B cell (primary cell): ENCODE data around the gene LRRC4C. TPM values are rescaled to one million over a fixed set of nuclear protein-coding genes. Genes with fewer than 3 reads are reported as not detected.

Experiments used
- ATAC-seq: fragments of 200-7000 bp; cut with Tn5 transposase; one replicate; pipeline ENCODE4 v1.10.0; 2021; ENCODE audit warnings: low read depth, mild to moderate bottlenecking, moderate number of reproducible peaks, moderate library complexity
- CTCF ChIA-PET: fragments of 350-600 bp; sonication (Branson Sonifier 250); formaldehyde crosslinking; loops from one replicate; lab custom pipeline; 2021; ENCODE audit warnings: antibody characterized with exemption, inconsistent platforms; lab: Charles Lee
- POLR2A ChIA-PET: fragments of 350-600 bp; sonication (Branson Sonifier 250); formaldehyde crosslinking; loops from one replicate; lab custom pipeline; 2021; ENCODE audit warnings: antibody characterized with exemption; lab: Charles Lee
- DNase-seq: peaks from one replicate; pipeline ENCODE4 v3.0.0; 2013
- H2AFZ ChIP-seq: 2 replicates; pipeline ENCODE4 v1.6.1; 2012; ENCODE audit warnings: mild to moderate bottlenecking, low read depth, low read length; ENCODE audit not compliant: insufficient read depth, poor library complexity, severe bottlenecking
- H3K27ac ChIP-seq, 2 donors: 1 replicate in 1 of 2; 2 replicates in 1 of 2; pipeline ENCODE4 v1.5.1; 2012 to 2013; ENCODE audit warnings: low read length in 2 of 2, mild to moderate bottlenecking in 2 of 2, moderate library complexity in 1 of 2
- H3K27me3 ChIP-seq, 4 experiments: fragments of 200-600 bp in 1 of 4; sonication (generic) in 1 of 4; replicated peaks in 1 of 4; 1 replicate in 2 of 4; 2 replicates in 2 of 4; pipeline versions ENCODE4 v1.6.1 to v1.7.0; 2013 to 2016; ENCODE audit warnings: low read length in 3 of 4, mild to moderate bottlenecking in 2 of 4, mixed read lengths in 1 of 4, moderate library complexity in 1 of 4; ENCODE audit not compliant: insufficient read depth in 4 of 4, control insufficient read depth in 3 of 4; ENCODE audit errors: control extremely low read depth in 1 of 4
- H3K36me3 ChIP-seq, 2 experiments: replicated peaks in 1 of 2; 1 replicate in 1 of 2; 2 replicates in 1 of 2; pipeline versions ENCODE4 v1.6.1 to v1.7.1; 2013; ENCODE audit warnings: low read length in 1 of 2; ENCODE audit not compliant: insufficient read depth in 2 of 2, control insufficient read depth in 1 of 2; ENCODE audit errors: control extremely low read depth in 1 of 2, extremely low read depth in 1 of 2
- H3K4me1 ChIP-seq, 2 donors: fragments of 200-600 bp in 1 of 2; sonication (generic) in 1 of 2; 1 replicate in 1 of 2; 2 replicates in 1 of 2; pipeline versions ENCODE4 v1.5.1 to v1.6.1; 2013 to 2017; ENCODE audit warnings: low read length in 2 of 2; ENCODE audit not compliant: control insufficient read depth in 2 of 2, insufficient read depth in 2 of 2
- H3K4me2 ChIP-seq: replicated peaks from 2 replicates; pipeline ENCODE3; 2012; ENCODE audit warnings: mild to moderate bottlenecking, low read depth, low read length; ENCODE audit not compliant: poor library complexity, severe bottlenecking
- H3K4me3 ChIP-seq, 5 experiments: fragments of 200-600 bp in 1 of 5; sonication (generic) in 1 of 5; 1 replicate in 3 of 5; 2 replicates in 2 of 5; pipeline versions ENCODE4 v1.5.1 to v1.7.0; 2011 to 2016; ENCODE audit warnings: low read length in 4 of 5, mild to moderate bottlenecking in 4 of 5, low read depth in 2 of 5, control low read depth in 1 of 5, moderate library complexity in 1 of 5; ENCODE audit not compliant: insufficient read depth in 1 of 5; ENCODE audit errors: control extremely low read depth in 1 of 5, extremely low read depth in 1 of 5
- H3K79me2 ChIP-seq: fragments of 200-600 bp; sonication (generic); one replicate; pipeline ENCODE4 v1.6.0; 2016; ENCODE audit warnings: low read length; ENCODE audit not compliant: control insufficient read depth, insufficient read depth
- H3K9ac ChIP-seq: fragments of 200-600 bp; sonication (generic); 2 replicates; pipeline ENCODE4 v1.6.1; 2017; ENCODE audit warnings: mild to moderate bottlenecking, low read length, moderate library complexity
- H3K9me3 ChIP-seq, 3 donors: one replicate each; pipeline versions ENCODE4 v1.6.1 to v1.7.1; 2013; ENCODE audit warnings: low read length in 2 of 3; ENCODE audit not compliant: control insufficient read depth in 2 of 3, insufficient read depth in 1 of 3; ENCODE audit errors: control extremely low read depth in 1 of 3
- H4K20me1 ChIP-seq: 2 replicates; pipeline ENCODE4 v1.6.0; 2012; ENCODE audit warnings: mild to moderate bottlenecking, low read length; ENCODE audit not compliant: insufficient read depth, control insufficient read depth, poor library complexity, severe bottlenecking
- H3K27ac Mint-ChIP-seq: one replicate; pipeline ENCODE4 v1.8.0; 2021; ENCODE audit warnings: mixed read lengths
- H3K27me3 Mint-ChIP-seq: one replicate; pipeline ENCODE4 v1.8.0; 2021; ENCODE audit warnings: mixed read lengths
- H3K4me1 Mint-ChIP-seq: one replicate; pipeline ENCODE4 v1.8.0; 2021; ENCODE audit warnings: mixed read lengths
- H3K4me3 Mint-ChIP-seq: one replicate; pipeline ENCODE4 v1.8.0; 2021; ENCODE audit warnings: mixed read lengths
- H3K9me3 Mint-ChIP-seq: one replicate; pipeline ENCODE4 v1.8.0; 2022; ENCODE audit warnings: mixed read lengths; ENCODE audit not compliant: insufficient read depth
- EZH2 ChIP-seq: IDR thresholded peaks from 2 replicates; pipeline ENCODE4 v1.6.1; 2012; ENCODE audit warnings: borderline replicate concordance, low read depth, mild to moderate bottlenecking, moderate library complexity, low read length; ENCODE audit not compliant: insufficient read depth, poor library complexity, severe bottlenecking
- WGBS: methylation state at CpG from one replicate; pipeline ENCODE4 v1.1.5; 2013; ENCODE audit warnings: missing lambda C conversion rate; ENCODE audit not compliant: insufficient coverage; 5-methylcytosine and 5-hydroxymethylcytosine counted together
- intact Hi-C: fragments of 100-400 bp; cut with micrococcal nuclease; formaldehyde crosslinking; loops from one replicate; pipeline ENCODE4 v1.10.0; 2022
- polyA plus RNA-seq: library from polyadenylated mRNA; depleted of rRNA; stranded (reverse); fragments of >200 nt; gene quantifications from 2 replicates; pipeline ENCODE4 v1.2.3, GENCODE V29; 2012
- total RNA-seq, 2 donors: library from RNA; stranded (reverse); fragments of 120-200 nt in 1 of 2; gene quantifications; 1 replicate in 1 of 2; 2 replicates in 1 of 2; pipeline versions ENCODE4 v1.2.3 to v1.2.4, GENCODE V29; 2013 to 2022
- TF ChIP-seq, protein P1 (sequence below): fragments of 200-600 bp; IDR thresholded peaks from one replicate; pipeline ENCODE4 v1.8.0; 2022; ENCODE audit warnings: antibody characterized with exemption, mild to moderate bottlenecking

LRRC4C gene
- total and polyA plus RNA-seq, 2 donors (not counting 1 experiment from before 2014, with no cell fraction given) = 0.57 TPM; not detected in 1

DNA sequence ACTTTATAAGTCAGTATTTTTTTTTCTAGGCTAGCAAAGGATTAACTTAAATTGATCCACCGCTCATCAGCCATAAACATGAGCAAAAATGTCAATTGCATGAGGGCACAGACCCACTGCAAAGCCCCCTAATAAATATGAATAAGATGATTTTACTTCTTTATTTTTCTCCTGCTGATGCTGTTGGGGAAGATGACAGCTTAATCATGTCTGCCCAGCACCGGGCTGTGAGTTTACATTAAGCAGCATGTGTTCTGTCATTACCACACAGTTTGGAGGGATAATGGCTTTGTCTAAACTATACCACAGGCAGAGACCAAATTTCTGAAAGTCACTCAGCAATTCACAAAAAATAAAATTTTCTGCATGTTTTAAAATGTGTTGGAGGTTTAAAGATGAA lies 346.3 kb downstream of the LRRC4C start:
- H3K9ac ChIP-seq = no peak overlapping the region
- H3K4me1 Mint-ChIP-seq = no peaks in the 10 kb centered on the region
- no peak overlapping the region for H2AFZ ChIP-seq
- H3K27me3 ChIP-seq = no peaks in the 10 kb centered on the region
- no peaks in the 10 kb centered on the region for H3K4me1 ChIP-seq
- no peaks in the 10 kb centered on the region for H3K9me3 ChIP-seq
- H3K36me3 ChIP-seq = no peaks in the 10 kb centered on the region
- intact Hi-C loops = no loop called here
- H3K4me3 Mint-ChIP-seq = no peak overlapping the region
- ChIA-PET POLR2A (no interaction called here), CTCF (no interaction called here)
- no peak for DNase-seq
- no peak overlapping the region for H3K27ac Mint-ChIP-seq
- whole genome bisulfite sequencing = no CpG with 5 or more reads among the region's 2 CpGs
- no peak overlapping the region for H3K4me2 ChIP-seq
- H3K27me3 Mint-ChIP-seq = no peaks in the 10 kb centered on the region
- H3K27ac ChIP-seq = no peak overlapping the region
- TF ChIP-seq EZH2 = no peak
- TF ChIP-seq, protein P1, sequence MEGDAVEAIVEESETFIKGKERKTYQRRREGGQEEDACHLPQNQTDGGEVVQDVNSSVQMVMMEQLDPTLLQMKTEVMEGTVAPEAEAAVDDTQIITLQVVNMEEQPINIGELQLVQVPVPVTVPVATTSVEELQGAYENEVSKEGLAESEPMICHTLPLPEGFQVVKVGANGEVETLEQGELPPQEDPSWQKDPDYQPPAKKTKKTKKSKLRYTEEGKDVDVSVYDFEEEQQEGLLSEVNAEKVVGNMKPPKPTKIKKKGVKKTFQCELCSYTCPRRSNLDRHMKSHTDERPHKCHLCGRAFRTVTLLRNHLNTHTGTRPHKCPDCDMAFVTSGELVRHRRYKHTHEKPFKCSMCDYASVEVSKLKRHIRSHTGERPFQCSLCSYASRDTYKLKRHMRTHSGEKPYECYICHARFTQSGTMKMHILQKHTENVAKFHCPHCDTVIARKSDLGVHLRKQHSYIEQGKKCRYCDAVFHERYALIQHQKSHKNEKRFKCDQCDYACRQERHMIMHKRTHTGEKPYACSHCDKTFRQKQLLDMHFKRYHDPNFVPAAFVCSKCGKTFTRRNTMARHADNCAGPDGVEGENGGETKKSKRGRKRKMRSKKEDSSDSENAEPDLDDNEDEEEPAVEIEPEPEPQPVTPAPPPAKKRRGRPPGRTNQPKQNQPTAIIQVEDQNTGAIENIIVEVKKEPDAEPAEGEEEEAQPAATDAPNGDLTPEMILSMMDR = no peak
- no peaks in the 10 kb centered on the region for H3K9me3 Mint-ChIP-seq
- H3K4me3 ChIP-seq = no peak overlapping the region
- no peaks in the 10 kb centered on the region for H4K20me1 ChIP-seq
- no peaks in the 10 kb centered on the region for H3K79me2 ChIP-seq
- no peak for ATAC-seq

DNA sequence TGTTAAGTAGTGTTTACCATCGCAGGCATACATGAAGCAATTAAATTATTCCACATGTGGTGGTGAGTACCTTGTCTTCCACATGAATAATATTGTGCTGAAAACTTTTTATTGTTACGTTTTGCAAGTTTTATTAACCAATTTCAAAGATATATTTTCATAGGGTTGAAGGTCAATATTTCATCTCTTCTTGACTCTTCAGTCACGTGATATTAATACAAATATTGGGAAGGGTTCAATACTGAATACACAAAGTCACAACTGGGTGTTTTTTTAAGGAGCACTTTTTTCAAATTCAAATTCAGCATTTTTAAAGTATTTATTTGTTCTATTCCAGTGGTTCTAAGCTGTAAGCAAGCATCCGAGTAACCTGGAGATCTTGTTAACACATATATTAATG lies 348.9 kb downstream of the LRRC4C start:
- Mint-ChIP-seq H3K27me3 (no peaks in the 10 kb centered on the region), H3K4me1 (no peaks in the 10 kb centered on the region), H3K4me3 (no peak overlapping the region), H3K9me3 (no peaks in the 10 kb centered on the region), H3K27ac (no peak overlapping the region)
- Histone ChIP-seq H2AFZ (no peak overlapping the region), H3K4me3 (no peak overlapping the region), H3K9me3 (no peaks in the 10 kb centered on the region), H3K4me1 (no peaks in the 10 kb centered on the region), H3K36me3 (no peaks in the 10 kb centered on the region), H3K27me3 (no peaks in the 10 kb centered on the region), H3K9ac (no peak overlapping the region), H4K20me1 (no peaks in the 10 kb centered on the region), H3K79me2 (no peaks in the 10 kb centered on the region), H3K4me2 (no peak overlapping the region), H3K27ac (no peak overlapping the region)
- ChIA-PET POLR2A (no interaction called here), CTCF (no interaction called here)
- no CpG with 5 or more reads among the region's 4 CpGs for WGBS
- DNase-seq = no peak
- intact Hi-C loops = no loop called here
- TF ChIP-seq, protein P1 = no peak
- TF ChIP-seq EZH2 = no peak
- no peak for ATAC-seq
